Activated T-cell treated with anti-CD3 and anti-CD28 coated beads, Interleukin-2, amount 50 U/mL, for 24 hours (primary cell): ENCODE data around the gene NTM.

Experiments used
- DNase-seq: peaks from one replicate; pipeline ENCODE4 v3.0.0-alpha.2; 2020
- H3K27ac Mint-ChIP-seq: 2 replicates; pipeline ENCODE4 v1.8.0; 2020; ENCODE audit warnings: mild to moderate bottlenecking, mixed read lengths
- H3K27me3 Mint-ChIP-seq: 2 replicates; pipeline ENCODE4 v1.8.0; 2020; ENCODE audit warnings: mixed read lengths
- H3K36me3 Mint-ChIP-seq: 2 replicates; pipeline ENCODE4 v1.8.0; 2020; ENCODE audit warnings: low read depth, mixed read lengths
- H3K4me1 Mint-ChIP-seq: 2 replicates; pipeline ENCODE4 v1.8.0; 2020; ENCODE audit warnings: low read depth, mixed read lengths
- H3K4me3 Mint-ChIP-seq: 2 replicates; pipeline ENCODE4 v1.8.0; 2020; ENCODE audit warnings: mild to moderate bottlenecking, moderate library complexity, mixed read lengths
- H3K9me3 Mint-ChIP-seq: 2 replicates; pipeline ENCODE4 v1.8.0; 2020; ENCODE audit warnings: mixed read lengths

The NTM gene

DNA sequence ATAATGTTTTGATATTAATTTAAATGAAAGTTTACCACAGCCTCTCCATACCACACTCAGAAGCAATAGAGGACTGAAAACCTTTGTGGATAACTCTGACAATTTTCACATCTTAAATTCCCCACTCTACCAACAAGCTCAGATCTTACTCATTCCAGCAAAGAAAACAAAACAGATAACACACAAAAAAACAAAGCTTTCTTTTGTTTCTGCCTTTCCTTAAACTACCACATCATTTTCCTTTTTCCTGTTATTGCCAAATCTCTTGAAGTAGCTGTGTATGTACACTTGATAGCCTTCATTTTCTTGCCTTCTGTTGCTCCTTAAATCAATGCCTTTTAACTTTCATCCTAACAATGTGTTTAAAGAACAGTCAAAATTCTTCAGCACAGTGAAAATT, 484.9 kb downstream of the NTM start:
- Mint-ChIP-seq H3K27ac (no peak overlapping the region), H3K4me1 (no peaks in the 10 kb centered on the region), H3K36me3 (no peaks in the 10 kb centered on the region), H3K9me3 (no peaks in the 10 kb centered on the region), H3K4me3 (no peak overlapping the region), H3K27me3 (no peaks in the 10 kb centered on the region)
- DNase-seq, result no peak

- no peak overlapping the region for H3K27ac Mint-ChIP-seq
- no peaks in the 10 kb centered on the region for H3K9me3 Mint-ChIP-seq
- DNase-seq, result no peak
- no peaks in the 10 kb centered on the region for H3K27me3 Mint-ChIP-seq
- no peaks in the 10 kb centered on the region for H3K36me3 Mint-ChIP-seq
- H3K4me1 Mint-ChIP-seq, result no peaks in the 10 kb centered on the region
- no peak overlapping the region for H3K4me3 Mint-ChIP-seq
Measured at GRCh38 chr11:131857246-131857645, 486.8 kb downstream of the NTM start.

GRCh38 chr11:131858505-131858904, 488.1 kb downstream of the NTM start:
- Mint-ChIP-seq H3K9me3 (no peaks in the 10 kb centered on the region), H3K27ac (no peak overlapping the region), H3K27me3 (no peaks in the 10 kb centered on the region), H3K36me3 (no peaks in the 10 kb centered on the region), H3K4me3 (no peak overlapping the region), H3K4me1 (no peaks in the 10 kb centered on the region)
- no peak for DNase-seq

DNA sequence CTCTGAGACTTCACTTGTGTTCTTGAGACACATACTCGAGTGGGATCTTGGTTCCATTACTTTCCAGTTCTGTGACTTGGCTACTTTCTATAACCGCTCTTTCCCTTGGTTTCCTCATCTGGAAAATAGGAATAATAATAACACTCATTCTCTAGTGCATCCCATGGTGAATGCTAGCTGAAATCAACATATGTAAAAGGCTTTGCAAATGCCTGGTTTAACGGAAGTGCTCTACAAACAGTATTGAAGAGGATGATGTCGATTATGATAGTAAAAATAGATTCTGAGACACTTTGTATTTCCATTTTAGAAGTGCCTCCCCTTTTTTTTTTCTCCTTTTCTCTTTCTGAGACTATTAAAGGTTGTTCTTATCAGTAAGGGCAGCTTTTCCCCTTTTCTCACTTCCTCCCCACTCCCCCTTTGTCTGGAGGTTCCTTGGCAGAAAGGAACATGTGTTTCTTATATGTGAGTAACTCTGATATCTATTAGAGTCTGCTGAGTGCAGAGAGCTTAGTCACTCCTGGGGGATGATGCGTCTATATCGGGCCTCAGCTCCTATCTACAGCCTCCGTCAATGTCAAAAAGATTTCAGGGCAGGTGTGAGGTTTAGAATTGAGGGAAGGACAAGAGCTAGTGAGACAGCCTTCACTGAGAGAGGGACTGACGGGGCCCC, 489.3 kb downstream of the NTM start:
- H3K4me1 Mint-ChIP-seq, result no peaks in the 10 kb centered on the region
- no peak overlapping the region for H3K27ac Mint-ChIP-seq
- no peaks in the 10 kb centered on the region for H3K27me3 Mint-ChIP-seq
- H3K4me3 Mint-ChIP-seq, result no peak overlapping the region
- H3K9me3 Mint-ChIP-seq, result no peaks in the 10 kb centered on the region
- H3K36me3 Mint-ChIP-seq, result no peaks in the 10 kb centered on the region
- no peak for DNase-seq

DNA sequence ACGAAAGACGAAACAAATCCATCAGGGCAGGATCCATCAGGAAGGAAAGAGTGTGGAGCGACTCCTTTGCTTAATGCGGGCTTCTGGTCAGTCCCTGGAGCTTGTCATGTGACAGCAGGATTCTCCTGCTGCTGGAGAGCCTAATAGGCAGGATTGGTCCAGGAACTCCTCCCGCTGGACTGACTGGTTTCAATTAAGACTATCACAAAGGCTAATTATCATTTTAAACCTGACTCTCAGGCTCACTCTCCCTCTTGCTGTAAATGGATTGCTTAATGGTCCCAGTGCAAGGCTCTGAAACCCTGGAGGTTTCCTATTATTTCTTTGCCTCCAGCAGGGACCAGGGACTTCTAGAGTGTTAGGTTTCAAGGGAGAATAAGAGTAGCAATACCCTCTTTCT, 493.8 kb downstream of the NTM start:
- Mint-ChIP-seq H3K4me3 (no peak overlapping the region), H3K27me3 (no peaks in the 10 kb centered on the region), H3K9me3 (no peaks in the 10 kb centered on the region), H3K4me1 (no peaks in the 10 kb centered on the region), H3K36me3 (no peaks in the 10 kb centered on the region), H3K27ac (no peak overlapping the region)
- no peak for DNase-seq

DNA sequence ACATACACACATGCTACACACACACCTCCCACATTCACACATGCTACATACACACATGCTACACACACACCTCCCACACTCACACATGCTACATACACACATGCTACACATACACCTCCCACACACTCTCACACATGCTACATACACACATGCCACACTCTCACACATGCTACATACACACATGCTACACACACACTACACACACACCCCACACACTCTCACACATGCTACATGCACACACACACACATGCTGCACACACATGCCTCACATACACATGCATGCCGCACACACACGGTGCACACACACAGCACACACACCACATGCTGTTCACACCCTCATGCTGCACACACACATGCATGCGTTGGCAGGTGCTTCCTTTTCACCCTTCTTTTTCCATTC, 495.4 kb downstream of the NTM start:
- H3K4me3 Mint-ChIP-seq, result no peak overlapping the region
- H3K4me1 Mint-ChIP-seq, result no peaks in the 10 kb centered on the region
- no peaks in the 10 kb centered on the region for H3K27me3 Mint-ChIP-seq
- no peaks in the 10 kb centered on the region for H3K9me3 Mint-ChIP-seq
- DNase-seq, result no peak
- H3K36me3 Mint-ChIP-seq, result no peaks in the 10 kb centered on the region
- no peak overlapping the region for H3K27ac Mint-ChIP-seq

GRCh38 chr11:131866535-131867400, 496.4 kb downstream of the NTM start:
- no peak overlapping the region for H3K27ac Mint-ChIP-seq
- H3K4me3 Mint-ChIP-seq, result no peak overlapping the region
- no peak for DNase-seq
- no peaks in the 10 kb centered on the region for H3K4me1 Mint-ChIP-seq
- H3K9me3 Mint-ChIP-seq, result no peaks in the 10 kb centered on the region
- no peaks in the 10 kb centered on the region for H3K27me3 Mint-ChIP-seq
- H3K36me3 Mint-ChIP-seq, result no peaks in the 10 kb centered on the region

GRCh38 chr11:131867457-131868257, 497.2 kb downstream of the NTM start:
- no peak for DNase-seq
- no peaks in the 10 kb centered on the region for H3K9me3 Mint-ChIP-seq
- H3K36me3 Mint-ChIP-seq, result no peaks in the 10 kb centered on the region
- H3K27ac Mint-ChIP-seq, result no peak overlapping the region
- no peak overlapping the region for H3K4me3 Mint-ChIP-seq
- H3K27me3 Mint-ChIP-seq, result no peaks in the 10 kb centered on the region
- no peaks in the 10 kb centered on the region for H3K4me1 Mint-ChIP-seq

DNA sequence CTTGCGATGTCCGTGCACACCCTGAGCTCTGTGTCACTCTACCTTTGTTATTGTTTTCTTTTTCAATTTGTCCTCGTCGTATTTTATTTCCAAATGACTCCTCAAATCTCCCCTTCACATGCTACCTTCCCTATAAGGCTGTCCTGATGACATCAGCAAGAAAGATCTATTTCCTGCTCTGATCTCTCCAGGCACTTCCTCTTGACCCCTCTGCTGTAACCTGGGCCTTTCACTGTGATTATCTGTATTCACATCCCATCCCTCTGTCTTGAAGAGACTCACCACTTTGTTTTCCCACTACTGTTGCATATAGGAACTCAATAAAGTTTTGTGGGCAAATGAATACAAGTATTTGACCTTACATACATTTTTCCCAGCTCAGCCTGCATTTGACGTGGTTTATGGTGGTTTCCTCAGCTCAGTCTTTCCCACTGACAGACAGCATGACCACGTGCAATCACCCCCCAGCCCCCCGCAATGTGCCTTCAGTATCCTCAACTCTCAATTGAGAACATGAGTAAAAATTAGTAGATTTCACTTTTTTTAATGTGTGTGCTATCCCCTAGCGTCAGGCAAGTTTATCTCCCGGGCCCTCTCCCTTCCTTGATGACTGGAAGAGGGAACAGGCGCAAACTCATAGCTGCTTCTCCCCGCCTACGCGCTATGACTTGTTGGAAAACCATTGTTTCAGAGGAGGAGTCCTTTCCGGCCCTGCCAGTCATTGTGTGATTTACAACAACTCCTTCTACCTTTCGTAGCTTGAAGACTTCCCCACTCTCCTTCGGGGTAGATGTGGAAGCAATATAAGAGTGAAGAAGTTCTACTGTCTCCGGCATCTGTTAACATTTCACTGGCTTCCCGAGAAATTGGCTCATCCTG, 498.5 kb downstream of the NTM start:
- H3K4me3 Mint-ChIP-seq, result no peak overlapping the region
- no peaks in the 10 kb centered on the region for H3K9me3 Mint-ChIP-seq
- no peaks in the 10 kb centered on the region for H3K27me3 Mint-ChIP-seq
- H3K36me3 Mint-ChIP-seq, result no peaks in the 10 kb centered on the region
- H3K4me1 Mint-ChIP-seq, result no peaks in the 10 kb centered on the region
- DNase-seq, result no peak
- no peak overlapping the region for H3K27ac Mint-ChIP-seq

GRCh38 chr11:131870305-131870704, 499.9 kb downstream of the NTM start:
- Mint-ChIP-seq H3K27me3 (no peaks in the 10 kb centered on the region), H3K27ac (no peak overlapping the region), H3K4me3 (no peak overlapping the region), H3K36me3 (no peaks in the 10 kb centered on the region), H3K9me3 (no peaks in the 10 kb centered on the region), H3K4me1 (no peaks in the 10 kb centered on the region)
- DNase-seq, result no peak

- no peak for DNase-seq
- Mint-ChIP-seq H3K27me3 (no peaks in the 10 kb centered on the region), H3K36me3 (no peaks in the 10 kb centered on the region), H3K4me3 (no peak overlapping the region), H3K9me3 (no peaks in the 10 kb centered on the region), H3K27ac (no peak overlapping the region), H3K4me1 (no peaks in the 10 kb centered on the region)
Measured at GRCh38 chr11:131871006-131871405, 500.6 kb downstream of the NTM start.

DNA sequence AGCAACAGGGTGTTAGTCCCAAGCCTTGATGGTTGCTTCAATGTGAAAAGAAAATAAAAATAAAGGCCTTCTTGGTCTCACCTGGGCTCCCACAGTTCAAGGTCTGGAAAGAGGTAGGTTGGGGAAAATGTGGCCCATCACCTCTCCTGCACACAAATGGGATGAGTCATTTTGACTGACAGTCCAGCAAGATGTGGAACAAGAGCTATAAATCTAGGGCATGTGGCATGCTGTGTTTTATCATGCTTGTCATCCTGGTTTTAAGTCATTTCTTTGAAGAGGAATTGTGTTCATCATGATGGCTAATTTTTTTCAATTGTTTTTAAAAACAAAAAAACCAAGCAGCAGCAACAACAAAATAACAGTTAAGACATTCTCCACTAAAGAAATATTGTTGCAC, 503.7 kb downstream of the NTM start:
- H3K27me3 Mint-ChIP-seq, result no peaks in the 10 kb centered on the region

DNA sequence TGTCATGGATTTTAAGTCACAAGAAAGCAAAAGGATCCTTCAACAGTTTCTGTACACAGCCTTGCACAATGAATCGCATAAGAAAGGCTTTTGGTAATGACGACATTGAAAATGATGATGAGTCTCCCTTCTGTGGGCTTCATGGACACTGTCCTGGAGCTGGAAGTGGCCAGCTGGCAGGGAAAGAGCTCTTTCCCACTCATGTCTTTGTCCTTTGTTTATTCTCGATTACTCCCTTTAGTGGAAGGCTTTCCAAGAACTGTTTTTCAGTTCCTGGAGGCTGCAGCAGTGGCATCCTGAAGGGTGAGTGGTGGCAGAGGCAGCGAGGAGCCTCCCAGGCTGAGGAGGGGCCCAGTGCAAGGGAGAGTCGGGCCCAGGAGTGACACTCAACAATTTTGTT, 505.2 kb downstream of the NTM start:
- Mint-ChIP-seq H3K9me3 (peaks cover 2% of the 10 kb centered on the region), H3K27ac (no peak overlapping the region), H3K4me1 (no peaks in the 10 kb centered on the region), H3K36me3 (no peaks in the 10 kb centered on the region), H3K27me3 (no peaks in the 10 kb centered on the region), H3K4me3 (no peak overlapping the region)
- no peak for DNase-seq

More for the DNA sequence above, 503.7 kb downstream of the NTM start:
- Mint-ChIP-seq H3K4me1 (no peaks in the 10 kb centered on the region), H3K27ac (no peak overlapping the region), H3K4me3 (no peak overlapping the region), H3K9me3 (peaks cover 2% of the 10 kb centered on the region), H3K36me3 (no peaks in the 10 kb centered on the region)
- DNase-seq, result no peak
